ENCODE measurements around the gene RGL1. TPM values are rescaled to one million over a fixed set of nuclear protein-coding genes. Genes with fewer than 3 reads are reported as not detected.

The RGL1 gene
- total and polyA plus RNA-seq, 2 donors (not counting 1 experiment from before 2014, with no cell fraction given): 16.2 to 21.4 TPM

GRCh38 chr1:183832459-183832858 lies 27.5 kb downstream of the RGL1 start:
- no peak for DNase-seq (ENCODE audit: low read depth in 2 of 2)
- Histone ChIP-seq H2AFZ (ENCODE audit: low read length) (no peak overlapping the region), H3K9ac (ENCODE audit: insufficient read depth, low read length) (no peak overlapping the region), H3K4me2 (ENCODE audit: extremely low read depth, insufficient read depth, low read length) (no peak overlapping the region), H3K36me3 (ENCODE audit: control insufficient read depth, insufficient read depth, low read length) (no peaks in the 10 kb centered on the region), H3K79me2 (ENCODE audit: control insufficient read depth, insufficient read depth, low read length) (no peaks in the 10 kb centered on the region), H3K4me3 (replicated peaks in 1 of 4; ENCODE audit: control extremely low read depth in 1 of 4, insufficient read depth in 1 of 4, low read depth in 3 of 4, low read length in 4 of 4) (no peak overlapping the region), H3K27ac (ENCODE audit: insufficient read depth, low read length) (no peak overlapping the region), H3K27me3 (ENCODE audit: control insufficient read depth, insufficient read depth, low read length) (no peaks in the 10 kb centered on the region), H4K20me1 (ENCODE audit: control insufficient read depth, extremely low read depth, insufficient read depth, low read length) (no peaks in the 10 kb centered on the region), H3K4me1 (ENCODE audit: control insufficient read depth, extremely low read depth, insufficient read depth, low read length) (peaks cover 4% of the 10 kb centered on the region), H3K9me3 (ENCODE audit: control insufficient read depth, insufficient read depth, low read depth, low read length) (no peaks in the 10 kb centered on the region)
- TF ChIP-seq EZH2 (IDR thresholded peaks at IDR 0.05; ENCODE audit: low read length, missing control alignments): no peak
- TF ChIP-seq CTCF (conservative IDR thresholded peaks at IDR 0.05 in 1 of 2, IDR thresholded peaks at IDR 0.05 in 1 of 2; ENCODE audit: low read depth in 1 of 2, low read length in 2 of 2): no peak

- Histone ChIP-seq H3K36me3 (ENCODE audit: control insufficient read depth, insufficient read depth, low read length) (peaks cover 1% of the 10 kb centered on the region), H3K27me3 (ENCODE audit: control insufficient read depth, insufficient read depth, low read length) (no peaks in the 10 kb centered on the region), H3K4me1 (ENCODE audit: control insufficient read depth, extremely low read depth, insufficient read depth, low read length) (no peaks in the 10 kb centered on the region), H4K20me1 (ENCODE audit: control insufficient read depth, extremely low read depth, insufficient read depth, low read length) (no peaks in the 10 kb centered on the region), H3K9ac (ENCODE audit: insufficient read depth, low read length) (no peak overlapping the region), H3K4me3 (replicated peaks in 1 of 4; ENCODE audit: control extremely low read depth in 1 of 4, insufficient read depth in 1 of 4, low read depth in 3 of 4, low read length in 4 of 4) (no peak overlapping the region), H3K9me3 (ENCODE audit: control insufficient read depth, insufficient read depth, low read depth, low read length) (no peaks in the 10 kb centered on the region), H3K27ac (ENCODE audit: insufficient read depth, low read length) (no peak overlapping the region), H3K79me2 (ENCODE audit: control insufficient read depth, insufficient read depth, low read length) (no peaks in the 10 kb centered on the region), H3K4me2 (ENCODE audit: extremely low read depth, insufficient read depth, low read length) (no peak overlapping the region), H2AFZ (ENCODE audit: low read length) (no peak overlapping the region)
- TF ChIP-seq EZH2 (IDR thresholded peaks at IDR 0.05; ENCODE audit: low read length, missing control alignments): no peak
- no peak for DNase-seq (ENCODE audit: low read depth in 2 of 2)
Observed at GRCh38 chr1:183834568-183834967, 29.6 kb downstream of the RGL1 start.

GRCh38 chr1:183836598-183836997 lies 31.7 kb downstream of the RGL1 start:
- H3K27ac ChIP-seq (ENCODE audit: insufficient read depth, low read length): no peak overlapping the region
- H3K4me2 ChIP-seq (ENCODE audit: extremely low read depth, insufficient read depth, low read length): no peak overlapping the region
- no peaks in the 10 kb centered on the region for H3K9me3 ChIP-seq (ENCODE audit: control insufficient read depth, insufficient read depth, low read depth, low read length)
- no peak overlapping the region for H3K4me3 ChIP-seq (replicated peaks in 1 of 4; ENCODE audit: control extremely low read depth in 1 of 4, insufficient read depth in 1 of 4, low read depth in 3 of 4, low read length in 4 of 4)
- no peak for TF ChIP-seq CTCF (conservative IDR thresholded peaks at IDR 0.05 in 1 of 2, IDR thresholded peaks at IDR 0.05 in 1 of 2; ENCODE audit: low read depth in 1 of 2, low read length in 2 of 2)
- H3K36me3 ChIP-seq (ENCODE audit: control insufficient read depth, insufficient read depth, low read length): peaks cover 1% of the 10 kb centered on the region
- peaks cover 5% of the 10 kb centered on the region for H3K4me1 ChIP-seq (ENCODE audit: control insufficient read depth, extremely low read depth, insufficient read depth, low read length)
- no peak overlapping the region for H3K9ac ChIP-seq (ENCODE audit: insufficient read depth, low read length)
- H2AFZ ChIP-seq (ENCODE audit: low read length): no peak overlapping the region
- no peaks in the 10 kb centered on the region for H3K79me2 ChIP-seq (ENCODE audit: control insufficient read depth, insufficient read depth, low read length)
- no peaks in the 10 kb centered on the region for H4K20me1 ChIP-seq (ENCODE audit: control insufficient read depth, extremely low read depth, insufficient read depth, low read length)
- no peaks in the 10 kb centered on the region for H3K27me3 ChIP-seq (ENCODE audit: control insufficient read depth, insufficient read depth, low read length)
- no peak for DNase-seq (ENCODE audit: low read depth in 2 of 2)
